Astrocyte (in vitro differentiated cells and primary cell): ENCODE results near the gene FBXO47.

Source experiments
- EZH2 ChIP-seq: IDR thresholded peaks from 2 replicates; pipeline ENCODE4 v1.6.1; 2012; ENCODE audit warnings: mild to moderate bottlenecking, low read length, inconsistent platforms; ENCODE audit not compliant: insufficient read depth
- TF ChIP-seq, protein P1 (sequence below): IDR thresholded peaks from 2 replicates; pipeline ENCODE4 v1.5.1; 2011; ENCODE audit warnings: low read depth, mild to moderate bottlenecking, inconsistent platforms, low read length, moderate library complexity; ENCODE audit not compliant: insufficient read depth

DNA sequence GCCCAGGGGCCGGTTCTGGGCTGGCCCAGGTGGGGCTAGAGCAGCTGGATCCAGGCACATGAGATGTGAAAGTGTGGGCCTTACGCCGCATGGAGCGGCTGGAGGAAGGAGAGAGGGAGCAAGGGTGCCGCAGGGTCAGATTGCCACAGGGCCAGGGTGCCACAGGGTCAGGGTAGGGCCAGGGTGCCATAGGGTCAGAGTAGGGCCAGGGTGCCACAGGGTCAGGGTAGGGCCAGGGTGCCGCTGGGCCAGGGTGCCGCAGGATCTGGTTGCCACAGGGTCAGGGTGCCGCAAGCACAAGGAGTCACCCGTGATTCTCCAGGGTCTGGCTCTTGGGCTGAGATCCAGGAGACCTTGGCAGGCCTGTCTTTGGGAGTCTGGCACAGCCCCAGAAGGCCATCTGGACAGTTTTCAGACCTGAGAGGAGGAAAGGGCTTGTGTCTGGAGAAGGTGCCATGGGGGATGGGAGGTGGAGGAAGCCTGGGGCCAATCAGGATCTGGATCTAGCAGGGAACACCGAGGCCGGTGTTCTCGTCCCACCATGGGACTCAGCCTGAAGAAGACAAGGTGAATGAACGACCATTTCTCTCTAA, 54.9 kb downstream of the FBXO47 start:
- TF ChIP-seq, protein P1, sequence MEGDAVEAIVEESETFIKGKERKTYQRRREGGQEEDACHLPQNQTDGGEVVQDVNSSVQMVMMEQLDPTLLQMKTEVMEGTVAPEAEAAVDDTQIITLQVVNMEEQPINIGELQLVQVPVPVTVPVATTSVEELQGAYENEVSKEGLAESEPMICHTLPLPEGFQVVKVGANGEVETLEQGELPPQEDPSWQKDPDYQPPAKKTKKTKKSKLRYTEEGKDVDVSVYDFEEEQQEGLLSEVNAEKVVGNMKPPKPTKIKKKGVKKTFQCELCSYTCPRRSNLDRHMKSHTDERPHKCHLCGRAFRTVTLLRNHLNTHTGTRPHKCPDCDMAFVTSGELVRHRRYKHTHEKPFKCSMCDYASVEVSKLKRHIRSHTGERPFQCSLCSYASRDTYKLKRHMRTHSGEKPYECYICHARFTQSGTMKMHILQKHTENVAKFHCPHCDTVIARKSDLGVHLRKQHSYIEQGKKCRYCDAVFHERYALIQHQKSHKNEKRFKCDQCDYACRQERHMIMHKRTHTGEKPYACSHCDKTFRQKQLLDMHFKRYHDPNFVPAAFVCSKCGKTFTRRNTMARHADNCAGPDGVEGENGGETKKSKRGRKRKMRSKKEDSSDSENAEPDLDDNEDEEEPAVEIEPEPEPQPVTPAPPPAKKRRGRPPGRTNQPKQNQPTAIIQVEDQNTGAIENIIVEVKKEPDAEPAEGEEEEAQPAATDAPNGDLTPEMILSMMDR: no peak
- TF ChIP-seq EZH2: no peak
